CD4-positive, alpha-beta T cell (primary cell): ENCODE results near the gene RPN2. TPM values are rescaled to one million over a fixed set of nuclear protein-coding genes. Genes with fewer than 3 reads are reported as not detected.

Experiments
- ATAC-seq: fragments of 200-7000 bp; cut with Tn5 transposase; one replicate; pipeline ENCODE4 v1.10.0; 2022; ENCODE audit warnings: mild to moderate bottlenecking; ENCODE audit not compliant: poor library complexity
- CTCF ChIA-PET: fragments of 350-600 bp; sonication (Branson Sonifier 250); formaldehyde crosslinking; loops from one replicate; lab custom pipeline; 2021; ENCODE audit warnings: antibody characterized with exemption, inconsistent platforms; lab: Charles Lee
- POLR2A ChIA-PET: fragments of 350-600 bp; sonication (Branson Sonifier 250); formaldehyde crosslinking; loops from one replicate; lab custom pipeline; 2021; ENCODE audit warnings: antibody characterized with exemption, inconsistent platforms; lab: Charles Lee
- DNase-seq, 14 experiments: peaks; one replicate each; pipeline ENCODE4 v3.0.0-alpha.2; 2013 to 2020; ENCODE audit warnings: mixed read lengths in 2 of 14
- H3K27ac ChIP-seq, 2 donors: one replicate each; pipeline versions ENCODE4 v1.5.1 to v1.7.0; 2013; ENCODE audit warnings: low read length in 2 of 2, low read depth in 1 of 2, mild to moderate bottlenecking in 1 of 2
- H3K27me3 ChIP-seq, 2 experiments: 1 replicate in 1 of 2; 2 replicates in 1 of 2; pipeline versions ENCODE4 v1.6.1 to v1.7.0; 2013; ENCODE audit warnings: low read length in 2 of 2, control low read depth in 1 of 2, mild to moderate bottlenecking in 1 of 2, moderate library complexity in 1 of 2; ENCODE audit not compliant: insufficient read depth in 2 of 2, control insufficient read depth in 1 of 2
- H3K36me3 ChIP-seq: one replicate; pipeline ENCODE4 v1.6.1; 2013; ENCODE audit warnings: low read length, control low read depth; ENCODE audit not compliant: insufficient read depth
- H3K4me1 ChIP-seq: one replicate; pipeline ENCODE4 v1.6.1; 2013; ENCODE audit warnings: low read length, control low read depth; ENCODE audit not compliant: insufficient read depth
- H3K4me3 ChIP-seq: one replicate; pipeline ENCODE4 v1.5.1; 2013; ENCODE audit warnings: mild to moderate bottlenecking, low read length, moderate library complexity
- H3K9me3 ChIP-seq, 2 experiments: 1 replicate in 1 of 2; 2 replicates in 1 of 2; pipeline versions ENCODE4 v1.6.1 to v1.7.0; 2013; ENCODE audit warnings: low read length in 2 of 2, mild to moderate bottlenecking in 2 of 2, control low read depth in 1 of 2, moderate library complexity in 1 of 2; ENCODE audit not compliant: control insufficient read depth in 1 of 2, insufficient read depth in 1 of 2
- H3K27ac Mint-ChIP-seq: one replicate; pipeline ENCODE4 v1.8.0; 2020; ENCODE audit warnings: mixed read lengths
- H3K27me3 Mint-ChIP-seq: one replicate; pipeline ENCODE4 v1.8.0; 2021; ENCODE audit warnings: mixed read lengths
- H3K36me3 Mint-ChIP-seq: one replicate; pipeline ENCODE4 v1.8.0; 2021; ENCODE audit warnings: low read depth, mixed read lengths
- H3K4me1 Mint-ChIP-seq: one replicate; pipeline ENCODE4 v1.8.0; 2021; ENCODE audit warnings: low read depth, mixed read lengths
- H3K4me3 Mint-ChIP-seq: one replicate; pipeline ENCODE4 v1.8.0; 2020; ENCODE audit warnings: mild to moderate bottlenecking, mixed read lengths
- H3K9me3 Mint-ChIP-seq: one replicate; pipeline ENCODE4 v1.8.0; 2020; ENCODE audit warnings: mixed read lengths
- CTCF ChIP-seq: fragments of 200-600 bp; IDR thresholded peaks from one replicate; pipeline ENCODE4 v1.8.0; 2022; ENCODE audit warnings: antibody characterized with exemption, mild to moderate bottlenecking
- intact Hi-C, 2 experiments: fragments of 100-400 bp; cut with DNase I in 1 of 2; cut with micrococcal nuclease in 1 of 2; formaldehyde crosslinking; loops; one replicate each; pipeline versions ENCODE4 v1.15.1 to v1.9.0; 2023 to 2025; cut with DNase I, micrococcal nuclease
- total RNA-seq, 174 experiments: library from RNA in 2 of 174; stranded (reverse) in 2 of 174; gene quantifications; one replicate each; pipeline ENCODE4 v1.2.3 and lab custom pipeline; 2021 to 2026

Gene RPN2
- total RNA-seq, 2 experiments from 2014 or later: 62.8 to 65.8 TPM

GRCh38 chr20:37249304-37249703 is 70.2 kb downstream of the RPN2 start:
- Mint-ChIP-seq H3K9me3 (no peaks in the 10 kb centered on the region), H3K36me3 (no peaks in the 10 kb centered on the region), H3K27me3 (no peaks in the 10 kb centered on the region), H3K4me1 (no peaks in the 10 kb centered on the region), H3K27ac (no peak overlapping the region), H3K4me3 (no peak overlapping the region)
- POLR2A ChIA-PET: no interaction called here
- ATAC-seq (no peak), DNase-seq (no peak)
- Histone ChIP-seq H3K9me3 (no peaks in the 10 kb centered on the region), H3K4me1 (no peaks in the 10 kb centered on the region), H3K4me3 (no peak overlapping the region), H3K36me3 (no peaks in the 10 kb centered on the region), H3K27me3 (no peaks in the 10 kb centered on the region), H3K27ac (no peak overlapping the region)
- TF ChIP-seq CTCF: no peak
- CTCF ChIA-PET: interaction anchor here (0.7 kb wide), 1 partner anchor 884 kb away, joined by 4 read pairs; no protein-coding TSS in a partner anchor
- intact Hi-C loops: no loop called here

DNA sequence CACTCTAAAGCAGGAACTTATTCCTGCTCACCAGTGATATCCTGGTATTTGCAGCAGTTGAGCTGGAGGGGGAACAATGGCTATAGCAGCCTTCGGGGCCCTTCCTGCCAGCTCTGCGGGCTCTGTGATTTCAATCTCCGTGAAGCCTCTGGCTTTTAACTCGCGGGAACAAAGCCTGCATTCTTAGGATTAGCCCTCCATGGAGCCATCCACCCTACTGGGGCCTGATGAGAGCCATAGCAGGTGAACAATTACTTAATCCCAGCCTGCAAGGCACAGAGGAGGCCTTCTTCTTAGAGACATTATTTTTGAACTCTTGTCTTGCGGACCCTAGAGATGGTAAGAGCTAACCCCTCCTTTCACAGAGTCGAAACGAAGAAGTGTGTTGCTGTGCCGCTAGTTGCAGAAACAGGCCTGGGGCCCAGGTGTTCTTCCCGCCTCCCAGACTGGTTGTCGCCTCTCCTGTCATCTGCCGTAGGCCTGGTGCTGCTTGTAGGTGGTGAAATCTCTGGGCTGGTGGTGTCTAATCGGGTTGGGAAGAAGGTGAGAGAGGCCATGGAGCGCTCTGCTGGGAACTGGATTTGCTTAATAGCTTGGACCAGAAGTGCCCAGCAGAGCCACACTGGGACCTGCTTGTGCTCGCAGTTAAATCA is 72.8 kb downstream of the RPN2 start:
- H3K27me3 ChIP-seq: no peaks in the 10 kb centered on the region
- no peak for TF ChIP-seq CTCF
- intact Hi-C loops: no loop called here
- DNase-seq (no peak), ATAC-seq (no peak)
- no peaks in the 10 kb centered on the region for H3K4me1 Mint-ChIP-seq
- no peak overlapping the region for H3K4me3 ChIP-seq
- no peaks in the 10 kb centered on the region for H3K9me3 Mint-ChIP-seq
- H3K9me3 ChIP-seq: no peaks in the 10 kb centered on the region
- ChIA-PET CTCF (no interaction called here), POLR2A (interaction anchor here (0.5 kb wide), 1 partner anchor 76 kb away, joined by 3 read pairs; no protein-coding TSS in a partner anchor)
- H3K4me1 ChIP-seq: no peaks in the 10 kb centered on the region
- H3K4me3 Mint-ChIP-seq: no peak overlapping the region
- H3K27ac Mint-ChIP-seq: no peak overlapping the region
- no peaks in the 10 kb centered on the region for H3K36me3 ChIP-seq
- H3K36me3 Mint-ChIP-seq: no peaks in the 10 kb centered on the region
- H3K27me3 Mint-ChIP-seq: no peaks in the 10 kb centered on the region
- H3K27ac ChIP-seq: no peak overlapping the region

GRCh38 chr20:37253087-37253486 is 74.0 kb downstream of the RPN2 start:
- H3K27ac ChIP-seq: no peak overlapping the region
- no peaks in the 10 kb centered on the region for H3K36me3 ChIP-seq
- H3K4me3 Mint-ChIP-seq: no peak overlapping the region
- no peaks in the 10 kb centered on the region for H3K9me3 Mint-ChIP-seq
- ChIA-PET CTCF (no interaction called here), POLR2A (no interaction called here)
- no peak for TF ChIP-seq CTCF
- no peaks in the 10 kb centered on the region for H3K27me3 ChIP-seq
- ATAC-seq (no peak), DNase-seq (no peak)
- no peaks in the 10 kb centered on the region for H3K4me1 ChIP-seq
- H3K36me3 Mint-ChIP-seq: no peaks in the 10 kb centered on the region
- H3K4me3 ChIP-seq: no peak overlapping the region
- H3K27me3 Mint-ChIP-seq: no peaks in the 10 kb centered on the region
- no peaks in the 10 kb centered on the region for H3K4me1 Mint-ChIP-seq
- no peak overlapping the region for H3K27ac Mint-ChIP-seq
- no peaks in the 10 kb centered on the region for H3K9me3 ChIP-seq
- intact Hi-C loops: no loop called here
